SK-MEL-5 (cell line): ENCODE data around the gene PLOD2. TPM values are rescaled to one million over a fixed set of nuclear protein-coding genes. Genes with fewer than 3 reads are reported as not detected.

Experiments
- DNase-seq: peaks from one replicate; pipeline ENCODE4 v3.0.0-alpha.2; 2016; ENCODE audit warnings: low read depth, low spot score
- in situ Hi-C: cut with HindIII; loops from 2 replicates; pipeline ENCODE4 v1.10.0; 2016; ENCODE audit warnings: low sequenced_read_pairs, high pct_unique_total_duplicates, low pct_unique_long_range_greater_than_20kb
- total RNA-seq: library from RNA; depleted of rRNA; stranded (reverse); fragments of >200 nt; shearing (Covaris generic); gene quantifications from 2 replicates; pipeline ENCODE4 v1.2.3, GENCODE V29; 2014

PLOD2 gene
- total RNA-seq, 1 experiment from 2014 or later: 37.7 TPM

- in situ Hi-C loops: no loop called here
- DNase-seq: peak; percentile 72
Measured at GRCh38 chr3:146090521-146090920, 70.5 kb downstream of the PLOD2 start.

- DNase-seq: no peak
- in situ Hi-C loops: no loop called here
Measured at GRCh38 chr3:146088840-146089239, 72.1 kb downstream of the PLOD2 start.

- in situ Hi-C loops: no loop called here
- no peak for DNase-seq
Measured at GRCh38 chr3:146087116-146087515, 73.9 kb downstream of the PLOD2 start.

GRCh38 chr3:146086211-146086610, 74.8 kb downstream of the PLOD2 start:
- DNase-seq: no peak
- in situ Hi-C loops: no loop called here

- DNase-seq: no peak
- in situ Hi-C loops: no loop called here
Measured at GRCh38 chr3:146085678-146086077, 75.3 kb downstream of the PLOD2 start.

GRCh38 chr3:146080578-146080977, 80.4 kb downstream of the PLOD2 start:
- in situ Hi-C loops: no loop called here
- DNase-seq: peak; percentile 52

GRCh38 chr3:146078031-146078430, 83.0 kb downstream of the PLOD2 start:
- in situ Hi-C loops: no loop called here
- DNase-seq: no peak

- no peak for DNase-seq
- in situ Hi-C loops: no loop called here
Measured at GRCh38 chr3:146077181-146077580, 83.8 kb downstream of the PLOD2 start.

GRCh38 chr3:146072824-146073223, 88.2 kb downstream of the PLOD2 start:
- no peak for DNase-seq
- in situ Hi-C loops: loop anchor here (25.0 kb wide), 1 partner anchor 114 kb away; no protein-coding TSS in a partner anchor

- DNase-seq: no peak
- in situ Hi-C loops: loop anchor here (25.0 kb wide), 1 partner anchor 115 kb away; no protein-coding TSS in a partner anchor
Measured at GRCh38 chr3:146072061-146072460, 88.9 kb downstream of the PLOD2 start.

- in situ Hi-C loops: loop anchor here (25.0 kb wide), 1 partner anchor 116 kb away; no protein-coding TSS in a partner anchor
- no peak for DNase-seq
Measured at GRCh38 chr3:146071632-146072031, 89.4 kb downstream of the PLOD2 start.

- in situ Hi-C loops: loop anchor here (25.0 kb wide), 1 partner anchor 120 kb away; no protein-coding TSS in a partner anchor
- DNase-seq: no peak
Measured at GRCh38 chr3:146067048-146067447, 93.9 kb downstream of the PLOD2 start.

- in situ Hi-C loops: loop anchor here (25.0 kb wide), 1 partner anchor 122 kb away; no protein-coding TSS in a partner anchor
- peak; percentile 68 for DNase-seq
Measured at GRCh38 chr3:146065573-146066006, 95.4 kb downstream of the PLOD2 start.

GRCh38 chr3:146058241-146058640, 102.7 kb downstream of the PLOD2 start:
- in situ Hi-C loops: loop anchor here (25.0 kb wide), 1 partner anchor 129 kb away; no protein-coding TSS in a partner anchor
- no peak for DNase-seq

GRCh38 chr3:146052791-146053310, 108.1 kb downstream of the PLOD2 start:
- in situ Hi-C loops: loop anchor here (25.0 kb wide), 1 partner anchor 134 kb away; no protein-coding TSS in a partner anchor
- no peak for DNase-seq

GRCh38 chr3:146052056-146052790, 108.8 kb downstream of the PLOD2 start:
- in situ Hi-C loops: loop anchor here (25.0 kb wide), 1 partner anchor 135 kb away; no protein-coding TSS in a partner anchor
- no peak for DNase-seq

- DNase-seq: no peak
- in situ Hi-C loops: loop anchor here (25.0 kb wide), 1 partner anchor 137 kb away; no protein-coding TSS in a partner anchor
Measured at GRCh38 chr3:146050691-146051090, 110.3 kb downstream of the PLOD2 start.

GRCh38 chr3:146047485-146047884, 113.5 kb downstream of the PLOD2 start:
- no peak for DNase-seq
- in situ Hi-C loops: no loop called here

- DNase-seq: no peak
- in situ Hi-C loops: no loop called here
Measured at GRCh38 chr3:146044046-146044445, 116.9 kb downstream of the PLOD2 start.
